HG03039 (cell line): Measurements from ENCODE around the gene RHEB.

ENCODE experiments used
- ATAC-seq: cut with Tn5 transposase; IDR thresholded peaks from one replicate; pipeline ENCODE4 v1.9.1; 2021; ENCODE audit warnings: mild to moderate bottlenecking, moderate library complexity; ENCODE audit not compliant: unreplicated experiment

The RHEB gene

DNA sequence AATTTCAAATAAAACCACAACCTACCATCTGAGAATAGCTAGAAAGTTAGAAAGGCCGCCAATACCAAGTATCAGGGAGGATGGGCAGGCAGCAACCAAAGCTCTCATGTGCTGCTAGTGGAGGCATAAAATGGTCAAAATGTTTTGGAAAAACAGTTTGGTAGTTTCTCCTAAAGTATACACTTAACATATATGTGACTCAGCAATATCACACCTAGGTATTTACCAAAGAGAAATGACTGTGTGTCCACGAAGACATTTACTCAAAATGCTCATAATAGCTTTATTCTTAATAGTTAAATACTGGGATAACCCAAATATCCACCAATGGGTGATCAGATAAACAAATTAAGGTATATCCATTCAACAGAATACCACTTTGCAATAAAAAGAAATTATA, 14.3 kb downstream of the RHEB start:
- no peak for ATAC-seq

DNA sequence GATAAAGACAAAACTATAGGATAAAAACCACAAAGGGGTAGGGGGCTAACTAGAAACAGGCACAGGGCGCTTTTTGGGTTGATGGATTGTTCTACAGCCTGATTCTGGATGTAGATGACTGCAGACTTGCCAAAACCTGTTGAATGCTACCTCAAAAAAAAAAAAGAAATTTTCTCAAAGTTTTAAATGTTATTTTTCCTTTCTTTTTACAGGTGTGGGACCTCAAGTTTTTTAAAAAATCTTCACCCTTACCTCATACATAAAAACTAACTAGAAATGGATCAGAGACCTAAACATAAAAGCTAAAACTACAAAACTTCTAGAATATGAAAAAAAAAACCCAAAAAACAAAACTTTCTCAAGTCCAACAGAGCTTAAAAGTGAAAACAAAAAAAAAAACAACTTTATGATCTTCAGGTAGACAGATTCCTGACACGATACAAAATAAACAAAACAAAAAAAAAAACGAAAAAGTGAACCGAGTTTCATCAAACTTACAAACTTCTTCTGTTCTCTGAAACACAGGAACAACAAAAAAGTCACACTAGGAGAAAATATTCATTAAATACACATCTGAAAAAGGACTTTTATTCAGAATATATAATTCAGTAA, 14.9 kb downstream of the RHEB start:
- ATAC-seq: no peak

DNA sequence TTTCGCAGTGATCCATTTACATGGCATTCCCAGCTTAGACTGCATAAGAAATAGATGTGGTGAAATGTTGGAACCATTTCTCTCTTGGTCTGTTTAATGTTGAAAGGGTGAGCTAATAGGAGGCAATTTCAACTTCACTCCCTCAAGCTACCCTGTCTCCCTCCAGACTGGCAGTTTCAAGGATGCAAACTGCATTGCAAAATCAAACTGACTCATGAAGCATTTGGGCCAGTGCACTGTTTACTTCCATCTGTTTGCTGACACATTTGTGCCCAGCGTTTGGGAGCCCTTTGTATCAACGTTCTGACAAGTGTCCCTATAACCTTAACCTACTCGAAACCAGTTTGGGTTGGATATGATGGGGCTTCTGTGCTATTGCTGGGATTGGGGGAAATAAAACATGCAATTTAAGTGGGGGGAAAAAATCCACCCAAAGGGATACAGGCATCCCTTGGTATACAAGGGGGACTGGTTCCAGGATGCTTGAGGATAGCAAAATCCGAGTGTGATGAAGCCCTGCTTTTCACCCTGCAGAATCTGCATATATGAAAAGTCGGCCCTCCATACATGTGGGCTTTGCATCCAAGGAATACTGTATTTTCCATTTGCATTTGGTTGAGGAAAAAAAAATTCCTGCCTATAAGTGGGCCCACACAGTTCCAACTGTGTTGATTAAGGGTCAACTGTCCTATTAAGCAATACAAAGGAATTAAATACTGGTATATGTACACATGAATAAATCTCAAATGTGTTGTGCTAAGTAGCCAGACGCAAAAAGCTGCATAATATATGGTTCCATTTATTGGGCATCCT, 15.6 kb downstream of the RHEB start:
- no peak for ATAC-seq

DNA sequence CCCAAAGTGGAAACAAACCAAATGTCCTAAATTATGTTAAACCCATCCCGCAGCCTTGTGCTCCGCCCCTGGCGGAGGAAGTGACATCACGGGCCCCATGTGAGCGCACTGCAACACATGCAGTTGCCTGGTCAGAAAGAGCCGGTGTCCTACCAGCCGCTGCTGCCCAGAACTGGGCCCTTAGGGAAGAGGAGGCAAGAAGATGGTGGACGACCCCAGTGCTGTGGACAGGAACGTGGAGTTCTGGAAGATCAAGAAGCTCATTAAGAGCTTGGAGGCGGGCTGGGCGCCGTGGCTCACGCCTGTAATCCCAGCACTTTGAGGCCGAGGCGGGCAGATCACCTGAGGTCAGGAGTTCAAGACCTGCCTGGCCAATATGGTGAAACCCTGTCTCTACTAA, 18.0 kb downstream of the RHEB start:
- no peak for ATAC-seq

DNA sequence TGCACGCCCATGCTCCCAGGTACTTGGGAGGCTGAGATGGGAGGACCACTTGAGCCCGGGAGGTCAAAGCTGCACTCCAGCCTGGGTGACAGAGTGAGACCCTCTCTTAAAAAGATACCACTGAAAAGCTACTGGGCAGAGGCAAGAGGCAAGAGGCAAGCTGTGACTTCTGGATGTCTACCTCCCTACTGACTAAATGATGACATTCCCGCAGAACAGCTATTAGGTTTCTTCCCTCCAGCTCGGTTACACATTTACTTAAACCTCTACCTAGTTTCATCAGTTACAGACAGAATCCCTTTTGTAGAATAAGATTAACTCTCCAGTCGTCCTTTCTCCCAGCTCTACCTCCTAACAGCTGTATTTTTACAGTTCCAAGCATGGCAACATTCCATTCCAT, 21.2 kb downstream of the RHEB start:
- no peak for ATAC-seq

DNA sequence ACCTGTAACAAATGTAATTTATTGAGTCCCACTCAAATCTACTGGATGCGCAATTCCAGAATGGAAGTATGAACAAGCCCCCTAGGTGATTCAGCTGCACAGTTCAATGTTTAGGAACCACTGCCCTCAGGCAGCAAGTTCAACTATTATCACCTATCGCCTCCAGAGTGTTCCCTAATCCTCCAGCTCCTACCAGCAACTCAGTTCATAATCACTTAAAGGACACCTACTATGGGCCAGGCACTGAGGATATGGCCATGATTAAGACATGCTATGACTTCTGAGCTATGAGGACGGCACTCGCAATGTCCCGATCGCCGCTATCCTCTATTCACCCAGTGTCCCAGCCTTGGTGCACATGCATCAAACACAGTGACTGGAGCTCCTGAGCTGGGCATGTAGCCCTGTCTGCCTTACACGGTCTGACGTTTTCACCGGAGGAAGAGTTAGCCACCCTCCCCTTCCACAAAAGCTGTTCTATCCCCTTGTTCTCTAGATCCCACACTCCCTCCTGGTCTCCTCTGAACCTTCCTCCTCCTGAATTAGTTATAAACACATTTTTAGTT, 22.3 kb downstream of the RHEB start:
- no peak for ATAC-seq

DNA sequence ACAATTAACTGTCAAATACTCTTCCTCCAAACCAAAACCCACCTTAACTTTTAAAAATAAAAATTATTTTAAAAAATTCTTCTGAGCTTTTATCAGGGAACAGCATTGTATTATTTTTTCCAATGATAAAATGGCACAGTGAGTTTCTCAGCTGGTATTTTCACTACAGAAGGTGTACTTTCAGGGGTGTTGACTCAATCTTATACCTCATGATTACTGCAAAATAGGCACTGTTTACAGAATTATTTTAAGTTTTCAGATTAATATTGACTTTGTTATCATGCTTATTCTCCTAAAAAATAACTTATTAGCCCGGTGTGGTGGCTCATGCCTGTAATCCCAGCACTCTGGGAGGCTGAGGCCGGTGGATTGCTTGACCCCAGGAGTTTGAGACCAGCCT, 24.3 kb downstream of the RHEB start:
- ATAC-seq: no peak

DNA sequence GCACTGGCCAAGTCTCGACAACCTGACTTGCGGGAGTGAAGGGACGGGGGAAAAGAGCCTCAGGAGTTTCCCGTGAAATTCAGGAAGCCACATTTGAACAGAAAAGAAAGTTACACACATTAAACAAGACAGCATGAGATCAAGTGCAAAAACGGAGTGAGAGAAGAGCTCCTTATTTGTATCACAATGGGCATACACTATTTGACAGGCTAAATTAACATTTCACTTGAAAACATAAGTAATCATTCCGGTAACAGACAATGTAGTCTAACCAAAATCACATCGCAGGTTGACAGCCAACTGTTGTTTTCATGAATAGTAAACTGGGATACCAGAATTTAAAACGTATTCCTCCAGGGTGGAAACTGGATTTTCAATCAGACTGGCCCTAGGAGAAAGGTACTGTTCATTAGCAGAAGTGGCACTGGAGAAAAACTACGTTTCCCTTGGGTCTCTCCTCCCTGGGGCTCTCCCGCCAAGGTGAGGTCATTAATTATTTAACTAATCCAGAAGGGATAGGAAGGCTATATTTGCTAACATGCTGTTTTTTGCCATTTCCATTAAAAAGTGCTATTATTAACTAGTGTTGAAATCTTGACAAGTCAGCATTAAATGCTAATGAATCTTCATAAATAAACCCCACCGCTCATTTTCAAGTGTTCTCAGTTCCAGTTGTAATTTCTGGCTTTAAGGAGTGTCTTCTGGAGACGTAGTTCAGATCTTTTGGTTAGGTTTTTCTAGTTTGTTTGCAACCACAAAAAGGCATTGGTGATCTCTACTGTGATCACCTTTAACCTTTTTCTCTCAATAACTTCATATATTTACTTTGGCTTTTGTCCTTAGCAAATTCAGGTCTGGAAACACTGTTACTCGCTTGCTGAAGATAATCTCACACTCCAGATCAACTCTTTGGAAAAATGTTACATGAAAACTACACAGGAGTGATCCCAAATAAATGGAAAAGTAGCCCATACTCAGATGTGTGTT, 25.1 kb downstream of the RHEB start:
- no peak for ATAC-seq

DNA sequence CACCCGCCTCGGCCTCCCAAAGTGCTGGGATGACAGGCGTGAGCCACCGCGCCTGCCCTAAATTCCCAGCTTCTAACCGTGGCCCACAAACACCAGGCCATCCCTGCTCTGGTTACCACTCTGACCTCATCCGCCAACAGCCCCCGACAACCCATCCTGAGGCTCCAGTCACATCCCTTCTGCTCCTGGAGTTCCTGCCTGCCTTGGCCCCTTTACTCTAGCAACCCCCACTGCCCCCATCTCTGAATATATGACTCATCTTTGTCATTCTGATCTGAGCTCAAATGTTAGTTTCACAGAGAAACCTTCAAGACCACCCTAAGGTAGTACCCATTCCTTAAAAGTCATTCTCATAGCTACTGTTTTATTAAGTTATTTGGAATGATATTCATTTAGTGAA, 26.6 kb downstream of the RHEB start:
- ATAC-seq: no peak

DNA sequence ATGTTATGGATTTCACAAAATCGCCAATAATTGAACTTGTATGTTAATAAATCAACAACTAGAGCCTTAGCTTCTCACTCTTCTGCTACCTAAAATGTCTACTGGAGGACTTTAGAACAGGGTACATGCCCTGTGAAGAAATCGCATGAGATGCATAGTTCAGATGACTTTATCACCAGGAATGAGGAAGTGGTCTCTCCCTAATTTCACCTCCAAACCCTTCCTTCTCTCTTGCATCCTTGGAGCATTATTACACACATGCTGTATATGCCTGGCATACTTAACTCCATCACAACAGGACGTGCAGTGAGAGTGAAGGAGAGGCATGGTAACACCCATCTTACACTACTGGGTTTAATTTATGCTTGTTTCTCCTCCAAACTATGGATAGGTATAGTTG, 27.8 kb downstream of the RHEB start:
- no peak for ATAC-seq

DNA sequence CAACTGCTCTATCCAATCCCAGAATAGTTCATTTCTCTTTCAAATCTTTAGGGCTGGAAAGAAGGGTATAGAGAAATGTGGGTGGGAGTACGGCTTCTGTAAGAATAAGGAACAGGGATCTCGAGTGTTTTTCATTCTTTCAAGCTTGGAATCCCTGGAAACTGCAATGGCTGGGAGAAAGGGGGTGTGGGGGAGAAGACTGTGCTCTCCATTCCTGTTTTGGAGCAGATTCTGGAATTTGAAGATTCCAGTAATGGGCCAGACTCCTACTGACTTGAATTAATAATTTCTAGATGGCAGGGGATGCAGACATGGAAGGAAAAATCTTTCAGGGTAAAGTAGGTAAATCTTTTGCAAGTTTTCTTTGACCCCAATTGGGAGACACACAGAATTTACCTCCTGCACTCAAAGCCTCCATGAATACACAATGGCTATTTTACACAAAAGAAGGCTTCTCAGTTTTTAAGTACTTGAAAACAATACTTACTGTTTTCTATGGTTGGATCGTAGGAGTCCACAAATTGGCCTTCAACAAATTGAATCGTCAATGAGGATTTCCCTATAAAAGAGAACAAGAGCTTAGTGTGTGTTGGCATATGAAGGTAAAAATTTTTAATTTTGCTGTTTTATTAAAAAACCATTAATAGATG, 29.1 kb downstream of the RHEB start:
- ATAC-seq: no peak

DNA sequence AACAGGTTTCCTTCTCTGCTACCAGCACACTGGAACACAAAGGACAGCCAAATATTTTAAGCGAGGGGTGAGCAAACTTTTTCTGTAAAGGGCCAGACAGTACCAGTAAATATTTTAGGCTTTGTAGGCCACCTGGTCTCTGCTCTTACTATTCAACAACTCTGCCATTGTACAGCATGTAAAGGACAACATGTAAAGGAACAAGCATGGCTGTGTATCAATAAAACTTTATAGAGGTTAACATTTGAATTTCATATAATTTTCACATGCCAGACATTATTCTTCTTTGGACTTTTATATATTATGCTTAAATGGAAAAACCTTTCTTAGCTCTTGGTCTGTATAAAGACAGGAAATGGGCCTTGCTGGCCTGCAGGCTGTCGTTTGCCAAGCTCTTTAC, 30.2 kb downstream of the RHEB start:
- ATAC-seq: no peak

DNA sequence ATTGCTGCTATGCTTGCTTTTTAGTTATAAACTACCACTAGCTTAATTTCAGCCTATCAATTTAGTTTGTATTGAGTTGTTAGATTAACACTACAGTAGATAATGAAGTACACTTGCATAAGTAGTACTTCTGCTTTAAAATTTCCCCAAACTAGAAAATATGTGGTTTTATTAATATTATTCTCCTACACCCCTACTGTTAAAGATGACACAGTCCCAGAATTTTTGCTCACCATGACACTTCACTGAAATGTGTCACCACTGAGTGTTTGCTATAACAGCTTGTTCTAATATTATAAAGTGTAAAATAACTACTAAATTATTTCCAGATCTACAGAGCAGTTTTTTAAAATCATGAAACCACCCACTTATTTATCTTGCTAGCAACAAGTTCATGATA, 31.6 kb downstream of the RHEB start:
- ATAC-seq: no peak

DNA sequence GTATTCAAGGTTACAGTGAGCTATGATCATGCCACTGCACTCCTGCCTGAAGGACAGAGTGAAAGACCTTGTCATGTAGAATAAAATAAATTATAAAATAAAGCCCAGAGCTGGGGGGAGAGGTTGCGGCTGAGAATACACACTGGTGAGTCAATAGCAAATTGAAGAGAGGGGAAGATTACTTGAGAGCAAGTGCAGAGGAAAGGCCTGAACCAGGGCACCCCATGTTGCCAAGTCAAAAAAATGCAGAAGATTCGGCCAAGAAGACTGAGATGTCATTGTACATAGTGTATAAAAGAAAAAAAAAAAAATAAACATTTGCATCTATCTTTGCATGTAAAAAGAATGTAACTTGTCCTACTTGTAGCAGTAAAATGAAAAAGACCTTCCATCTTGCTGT, 32.5 kb downstream of the RHEB start:
- ATAC-seq: no peak

DNA sequence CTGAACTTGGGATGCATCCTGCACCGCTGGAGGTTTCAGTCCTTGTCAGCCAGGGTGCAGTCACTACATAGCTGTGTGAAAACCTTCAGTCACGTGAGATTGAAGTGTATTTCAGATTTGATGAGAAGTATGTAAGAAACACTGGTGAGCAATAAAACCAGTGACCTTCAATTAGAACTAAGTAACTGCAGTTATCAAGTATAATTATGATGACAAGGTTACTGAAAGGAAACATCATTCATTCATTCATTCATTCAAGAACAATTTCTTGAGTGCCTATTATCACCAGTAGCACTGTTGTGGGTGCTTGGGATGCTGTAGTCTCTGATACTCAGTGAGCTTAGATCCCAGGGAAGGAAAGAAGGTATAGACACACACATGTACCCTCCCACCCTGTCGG, 33.6 kb downstream of the RHEB start:
- no peak for ATAC-seq

DNA sequence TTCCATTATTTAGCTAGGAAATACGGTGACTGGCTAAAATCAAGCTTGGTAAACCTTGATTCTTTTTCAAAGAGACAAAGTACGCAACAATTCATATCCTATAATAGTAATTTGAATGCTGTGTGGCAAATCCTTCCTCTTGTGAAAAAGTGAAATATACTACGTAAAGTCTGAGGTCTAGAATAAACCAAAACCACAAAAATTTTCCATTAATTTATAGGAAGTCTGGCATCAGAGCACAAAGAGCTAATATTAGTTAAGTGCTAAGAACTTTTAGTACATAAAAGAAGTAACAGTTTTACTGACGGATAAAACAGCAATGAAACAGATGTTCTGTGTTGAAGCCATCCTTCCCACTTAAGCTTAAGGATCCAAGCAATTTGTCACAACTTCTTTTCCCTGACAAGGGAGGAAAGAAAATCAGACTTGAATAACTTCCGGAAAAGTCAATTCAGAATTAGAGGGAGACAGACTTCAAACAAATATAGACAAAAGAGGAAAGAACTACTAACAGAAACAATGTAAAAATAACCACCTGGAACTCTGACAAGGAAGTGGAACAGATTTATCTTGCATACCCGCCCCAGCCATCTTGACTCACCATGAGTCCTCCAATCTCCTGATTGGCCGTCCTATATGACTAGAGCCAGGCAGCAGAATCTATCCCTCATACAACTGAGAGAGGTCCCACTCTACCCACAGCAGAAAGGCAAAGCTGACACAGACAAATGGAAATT, 34.6 kb downstream of the RHEB start:
- ATAC-seq: no peak

DNA sequence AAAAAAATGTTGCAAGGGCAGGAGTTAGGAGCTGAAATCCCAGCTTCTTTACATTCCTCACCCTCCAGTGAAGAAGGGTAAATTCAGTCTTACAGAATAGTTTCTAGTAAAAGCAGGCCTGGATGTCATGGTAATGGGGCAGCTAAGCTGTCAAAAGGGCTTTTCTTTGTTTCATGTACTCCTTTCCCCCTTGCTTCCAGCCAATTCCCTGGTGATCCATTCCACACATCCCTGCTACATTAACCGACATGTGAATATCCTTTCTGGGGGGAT, 36.0 kb downstream of the RHEB start:
- ATAC-seq: no peak

DNA sequence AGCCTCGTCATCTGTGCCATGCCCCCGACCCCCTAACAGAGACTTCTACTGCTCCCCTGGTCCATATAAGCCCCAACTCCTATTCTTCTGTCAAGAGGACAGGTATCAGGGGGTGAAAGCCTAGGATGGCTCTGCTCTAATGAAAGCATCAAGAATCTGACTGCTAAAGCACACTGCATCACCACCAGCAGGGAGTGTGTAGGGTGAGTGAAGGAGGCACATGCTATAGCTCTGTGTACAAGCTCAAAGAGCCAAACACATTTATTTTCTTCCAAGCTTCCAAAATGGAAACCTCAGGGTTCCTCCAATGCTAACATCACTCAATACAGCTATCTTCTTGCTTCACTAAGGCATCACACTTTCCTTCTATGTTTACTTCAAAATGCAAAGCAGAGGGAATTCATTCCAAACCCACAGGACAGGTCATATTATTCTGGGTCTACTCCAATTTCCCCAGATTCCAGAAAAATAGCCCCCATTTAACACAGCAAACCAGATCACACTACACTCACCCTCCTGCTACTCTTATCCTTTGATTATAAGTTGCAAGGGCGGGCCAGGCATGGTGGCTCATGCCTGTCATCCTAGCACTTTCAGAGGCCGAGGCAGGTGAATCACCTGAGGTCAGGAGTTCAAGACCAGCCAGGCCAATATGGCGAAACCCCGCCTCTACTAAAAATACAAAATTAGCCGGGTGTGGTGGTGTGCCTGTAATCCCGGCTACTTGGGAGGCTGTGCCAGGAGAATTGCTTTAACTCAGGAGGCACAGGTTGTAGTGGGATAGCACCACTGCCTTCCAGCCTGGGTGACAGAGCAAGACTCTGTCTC, 36.6 kb downstream of the RHEB start:
- no peak for ATAC-seq

DNA sequence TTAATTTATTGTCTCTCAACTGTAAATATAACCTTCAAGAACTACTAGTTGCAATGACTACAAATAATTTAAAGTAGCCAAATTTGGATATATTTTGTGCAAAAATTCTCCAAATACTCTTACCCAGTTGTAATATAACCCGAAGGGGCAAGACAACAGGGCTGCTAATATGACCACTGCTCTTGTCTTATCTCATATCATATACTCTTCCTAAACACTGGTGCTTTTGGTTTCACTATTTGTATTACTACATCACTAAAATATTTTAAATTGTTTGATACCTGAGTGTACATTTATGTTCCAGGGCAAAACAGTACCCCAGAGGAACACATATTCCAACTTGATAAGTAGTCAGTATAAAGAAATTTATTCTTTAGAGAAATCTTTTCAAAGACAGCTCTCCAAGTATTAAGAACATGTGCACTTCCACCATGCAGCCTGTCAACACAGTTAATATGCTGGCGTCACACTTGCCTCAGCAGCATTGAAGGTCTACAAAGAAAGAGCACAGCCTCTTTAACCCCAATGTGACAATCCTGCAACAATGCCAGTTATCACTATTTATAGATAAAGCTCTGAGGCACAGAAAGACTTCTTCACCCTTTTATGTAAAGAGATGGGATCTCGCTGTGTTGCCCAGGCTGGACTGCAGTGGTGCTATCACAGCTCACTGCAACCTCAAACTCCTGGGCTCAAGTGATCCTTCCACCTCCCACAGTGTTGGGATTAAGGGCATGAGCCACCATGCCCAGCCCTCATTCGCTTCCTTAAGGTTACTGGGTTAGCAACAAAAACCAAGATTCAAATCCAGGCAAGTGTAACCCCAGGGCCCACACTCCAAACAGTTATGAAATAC, 37.8 kb downstream of the RHEB start:
- no peak for ATAC-seq
